Uterus (tissue), 4 donors: Measurements from ENCODE around the gene RSKR. TPM values are rescaled to one million over a fixed set of nuclear protein-coding genes. Genes with fewer than 3 reads are reported as not detected.

Source experiments
- DNase-seq, 2 donors: peaks; one replicate each; pipeline ENCODE4 v3.0.0-alpha.2; 2019 to 2020
- H3K27ac ChIP-seq, 2 donors: fragments of 200-600 bp; sonication (generic); 1 replicate in 1 of 2; 2 replicates in 1 of 2; pipeline ENCODE4 v1.5.1; 2016 to 2018
- H3K27me3 ChIP-seq, 2 donors: fragments of 200-600 bp; sonication (generic); one replicate each; pipeline ENCODE4 v1.5.1; 2018 to 2019; ENCODE audit warnings: control low read depth in 1 of 2
- H3K36me3 ChIP-seq, 2 donors: fragments of 200-600 bp; sonication (generic); one replicate each; pipeline ENCODE4 v1.5.1; 2019; ENCODE audit warnings: control low read depth in 1 of 2
- H3K4me1 ChIP-seq, 2 donors: fragments of 200-600 bp; sonication (generic); one replicate each; pipeline ENCODE4 v1.5.1; 2018 to 2019; ENCODE audit warnings: control low read depth in 1 of 2
- H3K4me3 ChIP-seq, 2 donors: fragments of 200-600 bp; sonication (generic); 1 replicate in 1 of 2; 2 replicates in 1 of 2; pipeline ENCODE4 v1.5.1; 2018 to 2019; ENCODE audit warnings: mild to moderate bottlenecking in 1 of 2
- H3K9me3 ChIP-seq, 2 donors: fragments of 200-600 bp; sonication (generic); one replicate each; pipeline ENCODE4 v1.5.1; 2019; ENCODE audit warnings: control low read depth in 1 of 2
- POLR2A ChIP-seq, 2 donors: fragments of 450-650 bp; IDR thresholded peaks; one replicate each; pipeline ENCODE4 v1.6.1; 2016; ENCODE audit warnings: antibody characterized with exemption in 2 of 2, mild to moderate bottlenecking in 1 of 2, moderate library complexity in 1 of 2
- intact Hi-C: fragments of 100-400 bp; cut with DNase I; formaldehyde crosslinking; loops from one replicate; pipeline ENCODE4 v1.15.1; 2023; ENCODE audit warnings: low total_unique reads
- total RNA-seq, 4 donors: library from RNA; depleted of rRNA in 3 of 4; stranded (reverse); fragments of >200 nt in 3 of 4; gene quantifications; one replicate each; pipeline versions ENCODE4 v1.1.0 to v1.2.4, GENCODE V29; 2014 to 2023
- TF ChIP-seq, protein P1 (sequence below), 4 experiments: fragments of 200-600 bp in 2 of 4; fragments of 450-650 bp in 2 of 4; sonication (generic) in 2 of 4; IDR thresholded peaks; one replicate each; pipeline ENCODE4 v1.5.1; 2016 to 2019; ENCODE audit warnings: antibody characterized with exemption in 4 of 4, mild to moderate bottlenecking in 2 of 4, moderate library complexity in 1 of 4
- donor health status: DM: yes; HTN: yes; CAD: no.

Gene RSKR
- total RNA-seq, 4 donors from 2014 or later: 5.9 to 19.6 (median 11.3) TPM; not detected in 1

DNA sequence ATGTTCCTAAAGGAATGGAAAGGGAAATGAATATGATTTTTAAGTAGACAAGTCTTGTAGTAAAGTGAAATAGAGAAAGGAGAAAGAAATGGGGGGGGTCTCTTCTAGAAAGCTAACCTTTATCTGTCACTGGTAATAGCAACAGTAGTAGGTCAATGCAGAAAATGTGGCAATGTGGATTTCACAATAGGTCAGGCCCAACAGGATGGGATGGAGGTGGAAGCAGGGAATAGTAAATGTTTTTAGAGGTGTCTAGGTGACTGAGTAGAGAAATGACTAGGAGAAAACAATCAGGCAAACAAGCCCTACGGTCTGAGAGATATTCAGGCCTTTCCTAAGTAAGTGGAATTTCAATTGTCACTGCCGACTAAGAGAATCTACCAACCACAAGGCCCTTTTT is 6.0 kb upstream of the RSKR start:
- Histone ChIP-seq H3K9me3 (no peaks in the 10 kb centered on the region), H3K27ac (no peak overlapping the region), H3K4me1 (no peaks in the 10 kb centered on the region), H3K4me3 (no peak overlapping the region), H3K27me3 (no peaks in the 10 kb centered on the region), H3K36me3 (no peaks in the 10 kb centered on the region)
- DNase-seq: no peak
- intact Hi-C loops: no loop called here
- TF ChIP-seq, protein P1, sequence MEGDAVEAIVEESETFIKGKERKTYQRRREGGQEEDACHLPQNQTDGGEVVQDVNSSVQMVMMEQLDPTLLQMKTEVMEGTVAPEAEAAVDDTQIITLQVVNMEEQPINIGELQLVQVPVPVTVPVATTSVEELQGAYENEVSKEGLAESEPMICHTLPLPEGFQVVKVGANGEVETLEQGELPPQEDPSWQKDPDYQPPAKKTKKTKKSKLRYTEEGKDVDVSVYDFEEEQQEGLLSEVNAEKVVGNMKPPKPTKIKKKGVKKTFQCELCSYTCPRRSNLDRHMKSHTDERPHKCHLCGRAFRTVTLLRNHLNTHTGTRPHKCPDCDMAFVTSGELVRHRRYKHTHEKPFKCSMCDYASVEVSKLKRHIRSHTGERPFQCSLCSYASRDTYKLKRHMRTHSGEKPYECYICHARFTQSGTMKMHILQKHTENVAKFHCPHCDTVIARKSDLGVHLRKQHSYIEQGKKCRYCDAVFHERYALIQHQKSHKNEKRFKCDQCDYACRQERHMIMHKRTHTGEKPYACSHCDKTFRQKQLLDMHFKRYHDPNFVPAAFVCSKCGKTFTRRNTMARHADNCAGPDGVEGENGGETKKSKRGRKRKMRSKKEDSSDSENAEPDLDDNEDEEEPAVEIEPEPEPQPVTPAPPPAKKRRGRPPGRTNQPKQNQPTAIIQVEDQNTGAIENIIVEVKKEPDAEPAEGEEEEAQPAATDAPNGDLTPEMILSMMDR (IDR thresholded peaks at IDR 0.05): no peak
- TF ChIP-seq POLR2A (IDR thresholded peaks at IDR 0.05): no peak

DNA sequence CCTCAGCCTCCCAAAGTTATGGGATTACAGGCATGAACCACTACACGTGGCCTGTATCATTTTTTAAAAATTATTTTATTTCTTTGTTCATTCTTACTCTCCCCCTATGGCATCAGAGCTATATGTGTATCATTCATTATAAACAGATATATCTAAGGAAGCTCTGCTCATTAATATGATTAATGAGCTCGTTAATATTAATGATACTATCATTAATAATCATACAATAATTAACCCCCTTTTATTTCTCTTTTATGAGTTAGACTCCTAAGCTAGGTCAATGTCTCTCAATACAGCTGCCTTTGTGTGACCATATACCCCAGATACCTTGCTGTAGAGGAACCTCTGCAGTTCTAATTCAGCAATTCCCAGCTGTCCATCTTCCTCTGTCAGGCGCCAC is 4.5 kb upstream of the RSKR start:
- TF ChIP-seq POLR2A (IDR thresholded peaks at IDR 0.05): no peak
- TF ChIP-seq, protein P1 (IDR thresholded peaks at IDR 0.05): no peak
- Histone ChIP-seq H3K27me3 (no peaks in the 10 kb centered on the region), H3K27ac (no peak overlapping the region), H3K9me3 (no peaks in the 10 kb centered on the region), H3K4me1 (no peaks in the 10 kb centered on the region), H3K4me3 (no peak overlapping the region), H3K36me3 (no peaks in the 10 kb centered on the region)
- intact Hi-C loops: loop anchor here (10.0 kb wide), 1 partner anchor 74 kb away; no protein-coding TSS in a partner anchor
- no peak for DNase-seq

DNA sequence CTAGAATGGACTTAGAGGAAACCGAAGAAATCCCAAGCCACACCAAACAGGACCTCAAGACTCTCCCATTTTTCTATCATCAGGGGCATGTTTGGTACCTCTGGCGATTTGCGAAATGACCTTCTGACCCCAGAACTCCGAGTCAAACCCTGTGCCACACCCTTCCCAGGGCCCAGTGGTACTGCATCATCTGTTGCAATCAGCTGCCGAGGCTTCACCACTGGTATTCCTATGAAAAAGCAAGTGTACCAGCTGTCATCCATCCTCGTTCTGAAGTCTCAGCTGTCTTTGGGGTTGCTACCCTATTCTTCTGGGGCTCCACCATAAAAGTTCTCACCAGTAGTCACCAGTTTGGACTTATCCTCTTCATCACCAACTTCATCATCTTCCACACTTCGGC is 2.3 kb upstream of the RSKR start:
- DNase-seq: no peak
- H3K27me3 ChIP-seq: no peaks in the 10 kb centered on the region
- H3K36me3 ChIP-seq: no peaks in the 10 kb centered on the region
- no peaks in the 10 kb centered on the region for H3K9me3 ChIP-seq
- H3K4me1 ChIP-seq: no peaks in the 10 kb centered on the region
- H3K4me3 ChIP-seq: no peak overlapping the region
- TF ChIP-seq, protein P1 (IDR thresholded peaks at IDR 0.05): no peak
- TF ChIP-seq POLR2A (IDR thresholded peaks at IDR 0.05): no peak
- intact Hi-C loops: loop anchor here (10.0 kb wide), 1 partner anchor 71 kb away; no protein-coding TSS in a partner anchor
- H3K27ac ChIP-seq: no peak overlapping the region

DNA sequence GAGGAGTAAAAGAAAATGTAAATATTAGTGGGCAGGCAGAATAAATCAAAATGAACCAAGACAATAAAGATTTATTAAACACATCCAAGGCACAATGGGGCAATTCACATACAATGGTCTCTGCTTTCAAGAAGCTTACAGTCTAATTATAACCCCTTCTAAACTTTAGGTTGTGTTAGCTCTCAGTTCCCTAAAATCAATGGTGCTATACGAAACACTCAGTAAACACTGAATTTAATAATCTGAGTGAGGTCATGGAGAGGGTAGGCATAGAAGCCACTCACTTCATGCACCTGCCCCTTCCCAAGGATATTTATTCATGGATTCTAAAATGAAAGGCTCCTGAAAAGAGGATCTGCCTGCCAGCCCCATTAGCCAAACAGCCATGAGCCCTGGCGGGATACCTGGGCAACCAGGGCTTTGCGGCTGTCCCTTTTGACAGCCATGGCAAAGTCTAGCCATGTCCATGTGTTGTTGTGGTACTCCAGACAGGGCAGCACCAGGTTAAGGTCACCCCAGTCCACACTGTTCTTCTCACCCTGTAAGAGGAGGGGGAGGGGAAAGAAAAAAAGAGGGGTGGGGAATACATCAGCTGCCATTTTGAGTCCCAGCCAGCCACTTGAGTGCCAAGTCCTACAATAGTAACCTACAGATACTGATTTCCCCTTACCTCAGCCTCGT is 1.4 kb upstream of the RSKR start:
- Histone ChIP-seq H3K9me3 (no peaks in the 10 kb centered on the region), H3K27me3 (no peaks in the 10 kb centered on the region), H3K4me1 (no peaks in the 10 kb centered on the region), H3K27ac (no peak overlapping the region), H3K36me3 (no peaks in the 10 kb centered on the region), H3K4me3 (no peak overlapping the region)
- intact Hi-C loops: loop anchor here (10.0 kb wide), 1 partner anchor 71 kb away; no protein-coding TSS in a partner anchor
- no peak for TF ChIP-seq POLR2A (IDR thresholded peaks at IDR 0.05)
- TF ChIP-seq, protein P1 (IDR thresholded peaks at IDR 0.05): no peak
- DNase-seq: no peak
